IPS-20b (cell line): ENCODE data around the gene PGLYRP2.

Source experiments
- H3K27ac ChIP-seq: one replicate; pipeline ENCODE4 v1.5.1; 2013; ENCODE audit warnings: low read length
- H3K27me3 ChIP-seq: 2 replicates; pipeline ENCODE4 v1.6.1; 2013; ENCODE audit warnings: mild to moderate bottlenecking, low read length, inconsistent platforms; ENCODE audit not compliant: insufficient read depth
- H3K36me3 ChIP-seq: 2 replicates; pipeline ENCODE4 v1.6.1; 2013; ENCODE audit warnings: low read depth, mild to moderate bottlenecking, inconsistent platforms, low read length, moderate library complexity; ENCODE audit not compliant: insufficient read depth
- H3K4me1 ChIP-seq: 2 replicates; pipeline ENCODE4 v1.6.1; 2013; ENCODE audit warnings: mild to moderate bottlenecking, control low read depth, inconsistent platforms, low read length, moderate library complexity; ENCODE audit not compliant: insufficient read depth
- H3K4me3 ChIP-seq: 2 replicates; pipeline ENCODE4 v1.5.1; 2013; ENCODE audit warnings: mild to moderate bottlenecking, low read length, inconsistent platforms
- H3K9ac ChIP-seq: 2 replicates; pipeline ENCODE4 v1.6.1; 2013; ENCODE audit warnings: low read depth, mild to moderate bottlenecking, inconsistent platforms, low read length, moderate library complexity
- H3K9me3 ChIP-seq: 2 replicates; pipeline ENCODE4 v1.6.1; 2013; ENCODE audit warnings: mild to moderate bottlenecking, low read depth, low read length, inconsistent platforms; ENCODE audit not compliant: insufficient read depth

Gene PGLYRP2

GRCh38 chr19:15433519-15434069, 45.7 kb downstream of the PGLYRP2 start:
- Histone ChIP-seq H3K27ac (no peak overlapping the region), H3K4me3 (peak overlapping the region; percentile 77), H3K9ac (no peak overlapping the region), H3K9me3 (no peaks in the 10 kb centered on the region), H3K36me3 (no peaks in the 10 kb centered on the region; the same call in 1 of the 2 replicates), H3K4me1 (no peaks in the 10 kb centered on the region), H3K27me3 (no peaks in the 10 kb centered on the region)

- H3K9ac ChIP-seq = peak overlapping the region; percentile 61; the same call in 1 of the 2 replicates
- no peaks in the 10 kb centered on the region; the same call in 1 of the 2 replicates for H3K36me3 ChIP-seq
- H3K4me1 ChIP-seq = no peaks in the 10 kb centered on the region
- H3K27me3 ChIP-seq = no peaks in the 10 kb centered on the region
- H3K27ac ChIP-seq = no peak overlapping the region
- peak overlapping the region; percentile 77 for H3K4me3 ChIP-seq
- no peaks in the 10 kb centered on the region for H3K9me3 ChIP-seq
Observed at GRCh38 chr19:15432629-15433518, 46.4 kb downstream of the PGLYRP2 start.

- peak overlapping the region; percentile 90 for H3K4me3 ChIP-seq
- peaks cover 3% of the 10 kb centered on the region for H3K36me3 ChIP-seq
- no peaks in the 10 kb centered on the region for H3K27me3 ChIP-seq
- H3K9ac ChIP-seq = peak overlapping the region; percentile 83
- no peaks in the 10 kb centered on the region for H3K4me1 ChIP-seq
- no peak overlapping the region for H3K27ac ChIP-seq
- no peaks in the 10 kb centered on the region for H3K9me3 ChIP-seq
Observed at GRCh38 chr19:15432018-15432494, 47.2 kb downstream of the PGLYRP2 start.

DNA sequence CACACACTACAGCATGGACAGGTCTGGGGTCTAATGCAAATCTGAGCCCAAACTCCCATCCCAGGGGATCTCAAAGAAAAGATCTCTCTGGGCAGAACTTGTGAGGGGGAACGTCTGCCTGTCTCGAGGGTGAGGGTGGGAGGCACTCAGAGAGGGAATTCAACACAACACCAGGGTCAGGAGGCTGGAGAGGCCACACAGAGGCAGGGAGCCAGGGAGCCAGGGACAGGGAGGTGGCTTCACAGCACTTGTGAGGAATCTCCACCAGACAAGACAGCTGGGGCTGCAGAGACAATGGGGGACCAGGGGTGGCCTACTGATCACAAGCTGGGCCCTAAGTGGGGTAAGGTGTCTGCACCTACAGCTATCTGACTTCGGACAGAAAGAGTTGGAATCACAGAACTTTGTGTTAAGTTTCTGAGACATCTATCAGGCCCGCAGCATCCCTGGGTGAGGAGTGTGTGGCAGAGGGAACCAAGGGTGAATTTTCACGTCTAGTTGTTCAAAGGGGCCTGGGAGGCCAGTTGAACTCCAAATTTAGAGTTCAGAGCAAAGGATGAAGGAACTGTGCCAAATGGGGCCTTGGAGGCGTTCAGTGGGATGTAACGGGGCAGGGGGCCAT, 47.8 kb downstream of the PGLYRP2 start:
- Histone ChIP-seq H3K27ac (no peak overlapping the region), H3K4me1 (no peaks in the 10 kb centered on the region), H3K9ac (peak overlapping the region; percentile 83), H3K9me3 (no peaks in the 10 kb centered on the region), H3K27me3 (no peaks in the 10 kb centered on the region), H3K4me3 (peak overlapping the region; percentile 90), H3K36me3 (peaks cover 9% of the 10 kb centered on the region)

DNA sequence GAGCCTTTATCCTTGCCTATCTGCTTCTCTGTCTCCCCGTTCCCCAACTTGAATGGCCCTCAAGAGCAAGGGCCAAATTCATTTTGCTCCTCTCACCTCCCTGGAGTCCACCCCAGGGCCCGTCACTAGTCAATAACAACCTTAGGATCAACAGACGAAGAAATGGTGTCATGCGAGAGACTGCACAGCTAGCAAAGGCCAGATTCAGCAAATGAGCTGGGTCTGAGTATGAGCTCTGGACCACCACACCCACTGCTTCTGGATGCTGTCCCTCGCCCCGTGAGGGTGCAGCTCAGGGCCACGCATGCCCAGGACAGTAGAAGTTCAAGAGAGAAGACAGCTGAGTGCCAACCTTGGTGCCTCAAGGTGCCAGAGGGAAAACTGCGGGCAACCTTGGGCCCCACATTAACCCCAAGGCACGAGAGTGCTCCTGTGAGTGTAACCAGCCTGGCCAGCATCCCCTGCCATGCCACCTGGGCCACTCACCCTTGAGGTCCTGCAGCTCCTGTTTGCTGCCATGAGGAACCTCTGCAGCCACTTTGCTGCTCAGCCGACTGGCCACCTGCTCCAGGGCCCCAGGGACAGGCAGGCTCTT, 48.7 kb downstream of the PGLYRP2 start:
- H3K9ac ChIP-seq = no peak overlapping the region
- H3K27me3 ChIP-seq = no peaks in the 10 kb centered on the region
- no peaks in the 10 kb centered on the region for H3K4me1 ChIP-seq
- no peaks in the 10 kb centered on the region for H3K9me3 ChIP-seq
- H3K27ac ChIP-seq = no peak overlapping the region
- H3K4me3 ChIP-seq = no peak overlapping the region; the same call in 1 of the 2 replicates
- H3K36me3 ChIP-seq = peaks cover 16% of the 10 kb centered on the region

- Histone ChIP-seq H3K9ac (no peak overlapping the region), H3K27me3 (no peaks in the 10 kb centered on the region), H3K9me3 (no peaks in the 10 kb centered on the region), H3K4me1 (no peaks in the 10 kb centered on the region), H3K4me3 (no peak overlapping the region), H3K27ac (no peak overlapping the region), H3K36me3 (peaks cover 22% of the 10 kb centered on the region)
Observed at GRCh38 chr19:15429825-15430467, 49.4 kb downstream of the PGLYRP2 start.

DNA sequence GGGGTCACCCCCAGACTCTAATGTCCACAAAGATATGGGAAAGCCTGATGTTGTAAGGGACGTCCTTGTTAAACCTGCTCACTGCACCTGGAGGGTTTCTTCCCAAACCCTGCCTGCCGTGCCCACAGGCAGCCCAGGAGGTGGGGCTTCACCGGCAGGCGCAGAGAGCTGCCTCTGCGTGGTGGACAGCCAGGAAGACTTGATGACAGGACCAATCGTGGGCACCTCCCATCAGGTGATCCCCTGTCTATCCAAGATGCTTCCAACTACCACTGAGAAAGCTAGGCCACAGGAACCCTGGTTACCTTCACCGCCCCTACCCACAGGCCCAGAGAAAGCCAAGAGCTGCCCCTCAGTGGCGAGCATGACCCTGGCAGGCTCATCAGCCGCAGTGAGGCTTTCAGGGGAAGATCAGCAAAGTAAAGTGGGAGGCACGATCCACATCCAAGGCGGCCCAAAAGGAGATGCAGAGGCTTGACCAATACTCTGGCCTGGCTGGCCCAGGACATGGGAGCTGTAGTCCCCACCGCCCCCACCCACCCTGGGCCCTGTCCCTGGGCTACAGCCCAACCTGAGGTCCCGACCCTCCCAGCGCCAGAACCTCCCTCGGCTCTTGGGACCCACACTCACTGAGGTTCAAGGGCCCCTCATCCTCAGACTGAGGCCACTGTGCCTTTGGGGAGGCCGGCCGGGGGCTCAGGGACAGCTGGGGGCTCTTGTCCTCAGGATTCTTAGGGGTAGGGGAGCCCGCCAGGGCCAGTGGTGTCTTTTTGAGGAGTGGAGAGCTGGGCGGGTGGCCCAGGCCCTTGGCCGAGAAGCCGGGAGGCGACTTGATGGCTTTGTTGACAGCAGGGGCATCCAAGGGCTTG, 50.1 kb downstream of the PGLYRP2 start:
- Histone ChIP-seq H3K9me3 (no peaks in the 10 kb centered on the region), H3K27ac (no peak overlapping the region), H3K4me1 (no peaks in the 10 kb centered on the region), H3K9ac (no peak overlapping the region), H3K36me3 (peaks cover 30% of the 10 kb centered on the region), H3K27me3 (no peaks in the 10 kb centered on the region), H3K4me3 (no peak overlapping the region)

DNA sequence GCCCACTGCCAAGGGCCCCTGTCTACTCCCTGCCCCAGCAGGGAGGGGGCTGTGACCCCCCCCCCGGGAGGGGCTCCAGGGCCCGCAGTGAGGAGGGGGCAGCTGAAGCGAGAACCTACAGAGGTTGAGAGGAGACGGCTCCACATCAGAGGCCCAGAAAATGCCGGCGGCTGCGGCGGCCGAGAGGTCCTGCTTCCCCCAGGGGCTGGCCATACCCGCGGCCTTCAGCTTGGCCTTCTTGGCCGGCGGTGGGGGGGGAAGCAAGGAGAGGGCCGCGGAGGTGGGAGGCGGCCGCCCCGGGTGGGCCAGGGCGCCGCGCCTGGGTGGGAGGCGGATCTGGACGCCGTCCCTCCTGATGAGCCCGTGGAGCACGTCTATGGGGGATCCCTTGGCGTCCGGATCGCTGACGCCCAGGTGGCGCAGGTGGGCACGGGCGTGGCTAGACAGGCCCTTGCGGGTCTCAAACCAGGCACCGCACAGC, 51.3 kb downstream of the PGLYRP2 start:
- Histone ChIP-seq H3K27ac (no peak overlapping the region), H3K4me1 (no peaks in the 10 kb centered on the region), H3K9me3 (no peaks in the 10 kb centered on the region; the same call in 1 of the 2 replicates), H3K4me3 (no peak overlapping the region), H3K27me3 (no peaks in the 10 kb centered on the region), H3K9ac (no peak overlapping the region), H3K36me3 (peaks cover 42% of the 10 kb centered on the region)

GRCh38 chr19:15427350-15427700, 52.0 kb downstream of the PGLYRP2 start:
- peaks cover 49% of the 10 kb centered on the region for H3K36me3 ChIP-seq

GRCh38 chr19:15426485-15427349, 52.6 kb downstream of the PGLYRP2 start:
- H3K27ac ChIP-seq = no peak overlapping the region
- H3K27me3 ChIP-seq = no peaks in the 10 kb centered on the region
- peaks cover 51% of the 10 kb centered on the region for H3K36me3 ChIP-seq

More at GRCh38 chr19:15427350-15427700, 52.0 kb downstream of the PGLYRP2 start:
- Histone ChIP-seq H3K4me3 (no peak overlapping the region), H3K9me3 (no peaks in the 10 kb centered on the region; the same call in 1 of the 2 replicates), H3K4me1 (no peaks in the 10 kb centered on the region), H3K27ac (no peak overlapping the region), H3K27me3 (no peaks in the 10 kb centered on the region), H3K9ac (no peak overlapping the region)

More at GRCh38 chr19:15426485-15427349, 52.6 kb downstream of the PGLYRP2 start:
- Histone ChIP-seq H3K4me3 (no peak overlapping the region), H3K4me1 (no peaks in the 10 kb centered on the region), H3K9ac (no peak overlapping the region), H3K9me3 (no peaks in the 10 kb centered on the region; the same call in 1 of the 2 replicates)
